Liver (tissue), 9 donors: Measurements from ENCODE around the gene CFAP61. TPM values are rescaled to one million over a fixed set of nuclear protein-coding genes. Genes with fewer than 3 reads are reported as not detected.

Experiments
- DNase-seq: peaks from one replicate; pipeline ENCODE4 v3.0.0-alpha.2; 2017; ENCODE audit warnings: low spot score
- H3K27ac ChIP-seq, 2 donors: one replicate each; pipeline ENCODE4 v1.7.0; 2013; ENCODE audit warnings: inconsistent platforms in 2 of 2, low read length in 2 of 2, control low read depth in 1 of 2, low read depth in 1 of 2, mild to moderate bottlenecking in 1 of 2
- H3K27me3 ChIP-seq, 4 donors: one replicate each; pipeline versions ENCODE4 v1.6.1 to v1.7.0; 2013; ENCODE audit warnings: low read length in 3 of 4, inconsistent platforms in 1 of 4, mild to moderate bottlenecking in 1 of 4, moderate library complexity in 1 of 4; ENCODE audit not compliant: control insufficient read depth in 4 of 4, insufficient read depth in 4 of 4
- H3K36me3 ChIP-seq, 4 donors: one replicate each; pipeline versions ENCODE4 v1.6.1 to v1.7.0; 2013; ENCODE audit warnings: low read length in 3 of 4, mild to moderate bottlenecking in 3 of 4, low read depth in 1 of 4, moderate library complexity in 1 of 4; ENCODE audit not compliant: control insufficient read depth in 4 of 4, insufficient read depth in 3 of 4
- H3K4me1 ChIP-seq, 4 donors: one replicate each; pipeline versions ENCODE4 v1.6.1 to v1.7.0; 2013; ENCODE audit warnings: low read length in 3 of 4, mild to moderate bottlenecking in 3 of 4, moderate library complexity in 1 of 4; ENCODE audit not compliant: control insufficient read depth in 4 of 4, insufficient read depth in 4 of 4
- H3K4me3 ChIP-seq, 3 donors: one replicate each; pipeline versions ENCODE4 v1.6.1 to v1.7.0; 2013; ENCODE audit warnings: low read length in 3 of 3, control low read depth in 1 of 3, low read depth in 1 of 3, mild to moderate bottlenecking in 1 of 3
- H3K9ac ChIP-seq, 2 donors: one replicate each; pipeline ENCODE4 v1.7.0; 2013; ENCODE audit warnings: low read length in 2 of 2, mild to moderate bottlenecking in 2 of 2, moderate library complexity in 2 of 2, control low read depth in 1 of 2, low read depth in 1 of 2
- H3K9me3 ChIP-seq, 4 donors: one replicate each; pipeline versions ENCODE4 v1.6.1 to v1.7.0; 2013; ENCODE audit warnings: low read length in 3 of 4; ENCODE audit not compliant: control insufficient read depth in 4 of 4
- FOXA1 ChIP-seq: IDR thresholded peaks from 2 replicates; pipeline ENCODE4 v1.6.1; 2016; ENCODE audit warnings: antibody characterized with exemption
- FOXA2 ChIP-seq: IDR thresholded peaks from 2 replicates; pipeline ENCODE4 v1.6.1; 2016; ENCODE audit warnings: antibody characterized with exemption
- GABPA ChIP-seq, 2 donors: IDR thresholded peaks in 1 of 2; conservative IDR thresholded peaks in 1 of 2; 2 replicates each; pipeline ENCODE4 v1.6.1; 2016; ENCODE audit warnings: antibody characterized with exemption in 2 of 2, mild to moderate bottlenecking in 1 of 2, moderate library complexity in 1 of 2
- HNF4A ChIP-seq, 2 donors: conservative IDR thresholded peaks; 2 replicates each; pipeline ENCODE4 v1.6.1; 2016; ENCODE audit warnings: antibody characterized with exemption in 2 of 2, mild to moderate bottlenecking in 2 of 2
- HNF4G ChIP-seq: IDR thresholded peaks from 2 replicates; pipeline ENCODE4 v1.6.1; 2016; ENCODE audit warnings: antibody characterized with exemption
- NR2F2 ChIP-seq: IDR thresholded peaks from 2 replicates; pipeline ENCODE4 v1.6.1; 2016; ENCODE audit warnings: antibody characterized with exemption
- RAD21 ChIP-seq, 2 donors: IDR thresholded peaks; 2 replicates each; pipeline ENCODE4 v1.6.1; 2016; ENCODE audit warnings: antibody characterized with exemption in 2 of 2, mild to moderate bottlenecking in 2 of 2
- RXRA ChIP-seq, 2 donors: IDR thresholded peaks; 2 replicates each; pipeline ENCODE4 v1.6.1; 2017 to 2018; ENCODE audit warnings: antibody characterized with exemption in 2 of 2, mild to moderate bottlenecking in 1 of 2
- SP1 ChIP-seq: IDR thresholded peaks from 2 replicates; pipeline ENCODE4 v1.6.1; 2018; ENCODE audit warnings: antibody characterized with exemption, mild to moderate bottlenecking
- TAF1 ChIP-seq: conservative IDR thresholded peaks from 2 replicates; pipeline ENCODE4 v1.6.1; 2016; ENCODE audit warnings: antibody characterized with exemption, mild to moderate bottlenecking
- YY1 ChIP-seq: IDR thresholded peaks from 2 replicates; pipeline ENCODE4 v1.6.1; 2016; ENCODE audit warnings: antibody characterized with exemption, mild to moderate bottlenecking
- WGBS: extraction: QIAGEN DNeasy Blood & Tissue Kit; methylation state at CpG from one replicate; pipeline ENCODE4 v1.1.7; 2013; 5-methylcytosine and 5-hydroxymethylcytosine counted together
- polyA plus RNA-seq, 2 donors: library from polyadenylated mRNA; stranded (reverse) in 1 of 2; unstranded in 1 of 2; fragments of 200-250 nt in 1 of 2; fragments of >200 nt in 1 of 2; fragmentation: Nextera tagmentation in 1 of 2; extraction: Ambion mirVana in 1 of 2; gene quantifications; one replicate each; pipeline versions ENCODE4 v1.2.1 to v1.2.3, GENCODE V29; 2013 to 2015
- total RNA-seq, 2 donors: library from RNA; depleted of rRNA; stranded (reverse); fragments of >200 nt; gene quantifications; one replicate each; pipeline ENCODE4 v1.2.3, GENCODE V29; 2014
- TF ChIP-seq, protein P1 (sequence below): IDR thresholded peaks from 2 replicates; pipeline ENCODE4 v1.6.1; 2016; ENCODE audit warnings: antibody characterized with exemption
- TF ChIP-seq, protein P2 (sequence below): IDR thresholded peaks from 2 replicates; pipeline ENCODE4 v1.6.1; 2016; ENCODE audit warnings: antibody characterized with exemption
- TF ChIP-seq, protein P3 (sequence below): IDR thresholded peaks from 2 replicates; pipeline ENCODE4 v1.6.1; 2016; ENCODE audit warnings: antibody characterized with exemption, mild to moderate bottlenecking
- TF ChIP-seq, protein P4 (sequence below): fragments of 150-350 bp; IDR thresholded peaks from 2 replicates; pipeline ENCODE4 v1.5.1; 2017; ENCODE audit warnings: improper control_type of control experiment, low read depth, low read length; ENCODE audit not compliant: missing input control
- TF ChIP-seq, protein P5 (sequence below): IDR thresholded peaks from 2 replicates; pipeline ENCODE4 v1.6.1; 2016; ENCODE audit warnings: antibody characterized with exemption
- donor health status: healthy.
- donor health status: healthy.
- donor health status: healthy.
- donor health status: healthy.
- donor health status: healthy.

The CFAP61 gene
- total and polyA plus RNA-seq, 4 donors = 0.05 TPM; not detected in 3

DNA sequence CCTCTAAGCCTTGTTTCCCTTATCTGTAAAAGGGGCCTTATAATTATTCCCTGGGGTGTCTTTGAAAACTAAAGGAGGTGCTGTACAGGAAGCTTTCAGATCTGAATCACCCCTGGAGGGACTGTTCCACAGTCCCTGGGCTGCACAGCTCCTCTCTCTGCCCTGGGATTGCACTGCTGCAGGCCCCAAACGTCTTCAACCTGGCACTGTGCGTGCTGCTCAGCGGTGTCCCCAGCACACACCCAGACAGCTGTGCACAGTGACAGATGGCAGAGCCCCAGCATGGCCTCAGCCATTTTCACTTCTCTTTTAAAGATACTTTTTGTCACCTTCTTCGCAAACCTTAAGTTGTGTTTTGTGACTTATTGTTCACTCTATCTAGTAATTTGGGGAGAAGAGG lies 264.9 kb downstream of the CFAP61 start:
- no peaks in the 10 kb centered on the region for H3K27me3 ChIP-seq
- no peaks in the 10 kb centered on the region for H3K4me1 ChIP-seq
- 81% methylated on average over 4 of the region's 4 CpGs for WGBS
- H3K36me3 ChIP-seq = no peaks in the 10 kb centered on the region
- H3K9me3 ChIP-seq = peaks cover 0 to 7% (median 4%) of the 10 kb centered on the region in 4 donors
- H3K9ac ChIP-seq = no peak overlapping the region
- no peak for DNase-seq
- no peak for TF ChIP-seq YY1
- TF ChIP-seq RAD21 (IDR thresholded peaks at IDR 0.05) = no peak
- no peak for TF ChIP-seq RXRA (IDR thresholded peaks at IDR 0.05)
- TF ChIP-seq, protein P1, sequence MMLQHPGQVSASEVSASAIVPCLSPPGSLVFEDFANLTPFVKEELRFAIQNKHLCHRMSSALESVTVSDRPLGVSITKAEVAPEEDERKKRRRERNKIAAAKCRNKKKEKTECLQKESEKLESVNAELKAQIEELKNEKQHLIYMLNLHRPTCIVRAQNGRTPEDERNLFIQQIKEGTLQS = no peak
- no peak for TF ChIP-seq NR2F2
- TF ChIP-seq TAF1 = no peak
- no peak for TF ChIP-seq FOXA1
- no peak for TF ChIP-seq HNF4G
- no peak for TF ChIP-seq SP1
- TF ChIP-seq, protein P2, sequence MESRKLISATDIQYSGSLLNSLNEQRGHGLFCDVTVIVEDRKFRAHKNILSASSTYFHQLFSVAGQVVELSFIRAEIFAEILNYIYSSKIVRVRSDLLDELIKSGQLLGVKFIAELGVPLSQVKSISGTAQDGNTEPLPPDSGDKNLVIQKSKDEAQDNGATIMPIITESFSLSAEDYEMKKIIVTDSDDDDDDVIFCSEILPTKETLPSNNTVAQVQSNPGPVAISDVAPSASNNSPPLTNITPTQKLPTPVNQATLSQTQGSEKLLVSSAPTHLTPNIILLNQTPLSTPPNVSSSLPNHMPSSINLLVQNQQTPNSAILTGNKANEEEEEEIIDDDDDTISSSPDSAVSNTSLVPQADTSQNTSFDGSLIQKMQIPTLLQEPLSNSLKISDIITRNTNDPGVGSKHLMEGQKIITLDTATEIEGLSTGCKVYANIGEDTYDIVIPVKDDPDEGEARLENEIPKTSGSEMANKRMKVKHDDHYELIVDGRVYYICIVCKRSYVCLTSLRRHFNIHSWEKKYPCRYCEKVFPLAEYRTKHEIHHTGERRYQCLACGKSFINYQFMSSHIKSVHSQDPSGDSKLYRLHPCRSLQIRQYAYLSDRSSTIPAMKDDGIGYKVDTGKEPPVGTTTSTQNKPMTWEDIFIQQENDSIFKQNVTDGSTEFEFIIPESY = no peak
- TF ChIP-seq, protein P3, sequence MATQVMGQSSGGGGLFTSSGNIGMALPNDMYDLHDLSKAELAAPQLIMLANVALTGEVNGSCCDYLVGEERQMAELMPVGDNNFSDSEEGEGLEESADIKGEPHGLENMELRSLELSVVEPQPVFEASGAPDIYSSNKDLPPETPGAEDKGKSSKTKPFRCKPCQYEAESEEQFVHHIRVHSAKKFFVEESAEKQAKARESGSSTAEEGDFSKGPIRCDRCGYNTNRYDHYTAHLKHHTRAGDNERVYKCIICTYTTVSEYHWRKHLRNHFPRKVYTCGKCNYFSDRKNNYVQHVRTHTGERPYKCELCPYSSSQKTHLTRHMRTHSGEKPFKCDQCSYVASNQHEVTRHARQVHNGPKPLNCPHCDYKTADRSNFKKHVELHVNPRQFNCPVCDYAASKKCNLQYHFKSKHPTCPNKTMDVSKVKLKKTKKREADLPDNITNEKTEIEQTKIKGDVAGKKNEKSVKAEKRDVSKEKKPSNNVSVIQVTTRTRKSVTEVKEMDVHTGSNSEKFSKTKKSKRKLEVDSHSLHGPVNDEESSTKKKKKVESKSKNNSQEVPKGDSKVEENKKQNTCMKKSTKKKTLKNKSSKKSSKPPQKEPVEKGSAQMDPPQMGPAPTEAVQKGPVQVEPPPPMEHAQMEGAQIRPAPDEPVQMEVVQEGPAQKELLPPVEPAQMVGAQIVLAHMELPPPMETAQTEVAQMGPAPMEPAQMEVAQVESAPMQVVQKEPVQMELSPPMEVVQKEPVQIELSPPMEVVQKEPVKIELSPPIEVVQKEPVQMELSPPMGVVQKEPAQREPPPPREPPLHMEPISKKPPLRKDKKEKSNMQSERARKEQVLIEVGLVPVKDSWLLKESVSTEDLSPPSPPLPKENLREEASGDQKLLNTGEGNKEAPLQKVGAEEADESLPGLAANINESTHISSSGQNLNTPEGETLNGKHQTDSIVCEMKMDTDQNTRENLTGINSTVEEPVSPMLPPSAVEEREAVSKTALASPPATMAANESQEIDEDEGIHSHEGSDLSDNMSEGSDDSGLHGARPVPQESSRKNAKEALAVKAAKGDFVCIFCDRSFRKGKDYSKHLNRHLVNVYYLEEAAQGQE = no peak
- no peak for TF ChIP-seq GABPA (IDR thresholded peaks at IDR 0.05 in 1 of 2, conservative IDR thresholded peaks at IDR 0.05 in 1 of 2)
- TF ChIP-seq FOXA2 = no peak
- no peak overlapping the region for H3K4me3 ChIP-seq
- no peak overlapping the region for H3K27ac ChIP-seq

DNA sequence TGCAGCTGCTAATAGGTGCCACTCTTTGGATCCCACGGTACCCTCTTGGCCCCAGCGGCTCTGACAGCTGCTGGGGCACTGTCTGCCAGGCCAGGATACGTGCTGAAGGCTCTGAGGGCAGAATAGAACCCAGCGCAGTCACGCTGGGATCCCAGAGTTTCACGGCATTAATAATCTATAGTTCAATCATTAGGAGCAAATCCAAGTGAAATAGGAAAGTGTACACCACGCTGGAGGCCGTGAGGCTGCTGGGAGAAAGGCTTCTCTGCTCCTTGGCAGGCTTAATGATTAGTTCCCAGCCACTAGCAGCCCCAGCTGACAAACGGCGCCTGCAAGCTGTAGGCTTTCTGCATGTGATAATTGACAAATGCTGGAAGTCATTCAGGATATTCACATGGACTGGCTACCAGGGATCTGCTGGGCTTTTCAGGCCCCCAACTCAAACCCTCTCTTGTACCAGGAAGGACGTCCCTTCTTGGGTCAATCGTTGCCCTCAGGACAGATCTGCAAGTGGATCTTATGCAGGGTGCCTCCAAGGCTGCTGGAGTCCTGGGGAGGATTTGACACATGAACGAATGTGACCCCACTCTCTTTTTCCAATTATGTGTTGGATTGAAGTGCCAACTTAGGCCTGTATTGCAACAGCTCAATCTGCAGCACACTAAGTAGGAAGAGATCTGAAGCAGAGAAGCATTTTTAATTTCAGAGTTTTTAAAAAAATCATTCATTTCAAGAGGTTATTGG lies 265.5 kb downstream of the CFAP61 start:
- Histone ChIP-seq H3K9ac (no peak overlapping the region), H3K27ac (no peak overlapping the region), H3K4me3 (no peak overlapping the region), H3K4me1 (no peaks in the 10 kb centered on the region), H3K36me3 (no peaks in the 10 kb centered on the region), H3K9me3 (peaks cover 0 to 9% (median 5%) of the 10 kb centered on the region in 4 donors), H3K27me3 (no peaks in the 10 kb centered on the region)
- no peak for TF ChIP-seq SP1
- TF ChIP-seq RXRA (IDR thresholded peaks at IDR 0.05) = no peak
- TF ChIP-seq, protein P3 = no peak
- TF ChIP-seq, protein P4, sequence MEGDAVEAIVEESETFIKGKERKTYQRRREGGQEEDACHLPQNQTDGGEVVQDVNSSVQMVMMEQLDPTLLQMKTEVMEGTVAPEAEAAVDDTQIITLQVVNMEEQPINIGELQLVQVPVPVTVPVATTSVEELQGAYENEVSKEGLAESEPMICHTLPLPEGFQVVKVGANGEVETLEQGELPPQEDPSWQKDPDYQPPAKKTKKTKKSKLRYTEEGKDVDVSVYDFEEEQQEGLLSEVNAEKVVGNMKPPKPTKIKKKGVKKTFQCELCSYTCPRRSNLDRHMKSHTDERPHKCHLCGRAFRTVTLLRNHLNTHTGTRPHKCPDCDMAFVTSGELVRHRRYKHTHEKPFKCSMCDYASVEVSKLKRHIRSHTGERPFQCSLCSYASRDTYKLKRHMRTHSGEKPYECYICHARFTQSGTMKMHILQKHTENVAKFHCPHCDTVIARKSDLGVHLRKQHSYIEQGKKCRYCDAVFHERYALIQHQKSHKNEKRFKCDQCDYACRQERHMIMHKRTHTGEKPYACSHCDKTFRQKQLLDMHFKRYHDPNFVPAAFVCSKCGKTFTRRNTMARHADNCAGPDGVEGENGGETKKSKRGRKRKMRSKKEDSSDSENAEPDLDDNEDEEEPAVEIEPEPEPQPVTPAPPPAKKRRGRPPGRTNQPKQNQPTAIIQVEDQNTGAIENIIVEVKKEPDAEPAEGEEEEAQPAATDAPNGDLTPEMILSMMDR = no peak
- TF ChIP-seq, protein P5, sequence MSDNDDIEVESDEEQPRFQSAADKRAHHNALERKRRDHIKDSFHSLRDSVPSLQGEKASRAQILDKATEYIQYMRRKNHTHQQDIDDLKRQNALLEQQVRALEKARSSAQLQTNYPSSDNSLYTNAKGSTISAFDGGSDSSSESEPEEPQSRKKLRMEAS = no peak
- TF ChIP-seq YY1 = no peak
- no peak for TF ChIP-seq HNF4G
- no peak for TF ChIP-seq GABPA (IDR thresholded peaks at IDR 0.05 in 1 of 2, conservative IDR thresholded peaks at IDR 0.05 in 1 of 2)
- no peak for TF ChIP-seq RAD21 (IDR thresholded peaks at IDR 0.05)
- TF ChIP-seq TAF1 = no peak
- no peak for TF ChIP-seq HNF4A (conservative IDR thresholded peaks at IDR 0.05)
- 76% methylated on average over 13 of the region's 13 CpGs for WGBS
- no peak for DNase-seq
